HG02970 (cell line): ENCODE results near the gene CYREN.
"Not testable (repeated sequence)": the region's sequence is repeated elsewhere in the genome, so short reads cannot be mapped to it uniquely, and the experiment has no call there.

Source experiments
- ATAC-seq: cut with Tn5 transposase; IDR thresholded peaks from one replicate; pipeline ENCODE4 v1.9.1; 2021; ENCODE audit warnings: mild to moderate bottlenecking, moderate library complexity, moderate number of reproducible peaks; ENCODE audit not compliant: unreplicated experiment, low FRiP score

The CYREN gene

GRCh38 chr7:135161669-135162068 is 8.8 kb downstream of the CYREN start:
- no peak for ATAC-seq

GRCh38 chr7:135160858-135161653 is 9.5 kb downstream of the CYREN start:
- no peak for ATAC-seq

- ATAC-seq: no peak
Measured at GRCh38 chr7:135160098-135160857, 10.2 kb downstream of the CYREN start.

GRCh38 chr7:135159359-135160085 is 11.0 kb downstream of the CYREN start:
- ATAC-seq: no peak

GRCh38 chr7:135158874-135159273 is 11.6 kb downstream of the CYREN start:
- ATAC-seq: no peak

- no peak for ATAC-seq
Measured at GRCh38 chr7:135158141-135158655, 12.3 kb downstream of the CYREN start.

- no peak for ATAC-seq
Measured at GRCh38 chr7:135156290-135156689, 14.2 kb downstream of the CYREN start.

- ATAC-seq: no peak
Measured at GRCh38 chr7:135154734-135155133, 15.8 kb downstream of the CYREN start.

GRCh38 chr7:135152442-135152841 is 18.1 kb downstream of the CYREN start:
- no peak for ATAC-seq

- ATAC-seq: no peak
Measured at GRCh38 chr7:135151533-135151932, 19.0 kb downstream of the CYREN start.

- no peak for ATAC-seq
Measured at GRCh38 chr7:135151132-135151531, 19.4 kb downstream of the CYREN start.

GRCh38 chr7:135150072-135150782 is 20.3 kb downstream of the CYREN start:
- ATAC-seq: no peak

GRCh38 chr7:135147899-135148721 is 22.4 kb downstream of the CYREN start, which contains the start of gene TMEM140:
TMEM140 (plus strand) TSS chr7:135148072; CDS start chr7:135164442, 16,370 bp downstream.
- ATAC-seq: peak; percentile 80

GRCh38 chr7:135147341-135147898 is 23.1 kb downstream of the CYREN start:
- peak; percentile 4 for ATAC-seq

GRCh38 chr7:135143885-135144668 is 26.4 kb downstream of the CYREN start:
- no peak for ATAC-seq

- ATAC-seq: no peak
Measured at GRCh38 chr7:135129579-135129978, 40.9 kb downstream of the CYREN start.

- no peak for ATAC-seq
Measured at GRCh38 chr7:135128931-135129330, 41.6 kb downstream of the CYREN start.

- ATAC-seq: not testable (repeated sequence)
Measured at GRCh38 chr7:135124631-135125030, 45.9 kb downstream of the CYREN start.
